Transverse colon (tissue), 4 donors: ENCODE measurements around the gene RPS10. TPM values are rescaled to one million over a fixed set of nuclear protein-coding genes. Genes with fewer than 3 reads are reported as not detected.
A peak's percentile ranks its signal among the peaks of the same experiment; 100 is the strongest.

Experiments
- DNase-seq: peaks from one replicate; pipeline ENCODE4 v3.0.0-alpha.2; 2019
- H3K27ac ChIP-seq, 4 donors: fragments of 200-600 bp; sonication (generic); 2 replicates each; pipeline ENCODE4 v1.5.1; 2016 to 2018; ENCODE audit warnings: inconsistent platforms in 4 of 4
- H3K27me3 ChIP-seq: fragments of 200-600 bp; sonication (generic); 2 replicates; pipeline ENCODE4 v1.5.1; 2017; ENCODE audit warnings: inconsistent platforms
- H3K36me3 ChIP-seq, 4 donors: fragments of 200-600 bp; sonication (generic); 2 replicates each; pipeline ENCODE4 v1.5.1; 2017 to 2019; ENCODE audit warnings: inconsistent platforms in 4 of 4
- H3K4me1 ChIP-seq, 4 donors: fragments of 200-600 bp; sonication (generic); 2 replicates each; pipeline ENCODE4 v1.5.1; 2017 to 2020; ENCODE audit warnings: inconsistent platforms in 4 of 4
- H3K4me3 ChIP-seq, 4 donors: fragments of 200-600 bp; sonication (generic); 1 replicate in 1 of 4; 2 replicates in 3 of 4; pipeline versions ENCODE4 v1.5.1 to v1.6.1; 2017 to 2019; ENCODE audit warnings: inconsistent platforms in 4 of 4
- H3K9me3 ChIP-seq, 2 donors: fragments of 200-600 bp; sonication (generic); 2 replicates each; pipeline ENCODE4 v1.5.1; 2017 to 2019; ENCODE audit warnings: inconsistent platforms in 2 of 2
- EP300 ChIP-seq: sonication (generic); formaldehyde crosslinking; IDR thresholded peaks from one replicate; pipeline ENCODE4 v1.6.1; 2017; ENCODE audit warnings: antibody characterized with exemption, low read depth
- POLR2A ChIP-seq: fragments of 450-650 bp; IDR thresholded peaks from one replicate; pipeline ENCODE4 v1.6.1; 2016; ENCODE audit warnings: antibody characterized with exemption, mild to moderate bottlenecking, moderate library complexity
- POLR2AphosphoS5 ChIP-seq, 3 donors: sonication (generic); formaldehyde crosslinking; IDR thresholded peaks; one replicate each; pipeline ENCODE4 v1.6.1; 2016; ENCODE audit warnings: antibody characterized with exemption in 3 of 3
- WGBS, 2 donors: methylation state at CpG; one replicate each; pipeline ENCODE4 v1.1.5; 2018; ENCODE audit warnings: low coverage in 1 of 2; 5-methylcytosine and 5-hydroxymethylcytosine counted together
- in situ Hi-C, 4 donors: fragments of 200-750 bp; cut with MboI; loops; one replicate each; pipeline versions ENCODE4 v1.15.0 to v1.15.1; 2017; ENCODE audit warnings: low sequenced_read_pairs in 3 of 4, low pct_ligation_motif_present in 1 of 4, low pct_unique_long_range_greater_than_20kb in 1 of 4
- intact Hi-C: fragments of 100-400 bp; cut with DNase I; formaldehyde crosslinking; loops from one replicate; pipeline ENCODE4 v1.15.1; 2023; ENCODE audit warnings: low total_unique reads
- total RNA-seq, 4 donors: library from RNA; depleted of rRNA; stranded (reverse); fragments of >200 nt; gene quantifications; one replicate each; pipeline ENCODE4 v1.1.0, GENCODE V29; 2016
- TF ChIP-seq, protein P1 (sequence below), 5 experiments: fragments of 200-600 bp in 3 of 5; fragments of 450-650 bp in 2 of 5; sonication (generic) in 3 of 5; IDR thresholded peaks; 1 replicate in 2 of 5; 2 replicates in 3 of 5; pipeline ENCODE4 v1.5.1; 2016 to 2017; ENCODE audit warnings: antibody characterized with exemption in 5 of 5, inconsistent platforms in 3 of 5, mild to moderate bottlenecking in 2 of 5, moderate library complexity in 1 of 5

The RPS10 gene
- total RNA-seq, 4 donors from 2014 or later: 892 to 1,969 (median 1,491) TPM

DNA sequence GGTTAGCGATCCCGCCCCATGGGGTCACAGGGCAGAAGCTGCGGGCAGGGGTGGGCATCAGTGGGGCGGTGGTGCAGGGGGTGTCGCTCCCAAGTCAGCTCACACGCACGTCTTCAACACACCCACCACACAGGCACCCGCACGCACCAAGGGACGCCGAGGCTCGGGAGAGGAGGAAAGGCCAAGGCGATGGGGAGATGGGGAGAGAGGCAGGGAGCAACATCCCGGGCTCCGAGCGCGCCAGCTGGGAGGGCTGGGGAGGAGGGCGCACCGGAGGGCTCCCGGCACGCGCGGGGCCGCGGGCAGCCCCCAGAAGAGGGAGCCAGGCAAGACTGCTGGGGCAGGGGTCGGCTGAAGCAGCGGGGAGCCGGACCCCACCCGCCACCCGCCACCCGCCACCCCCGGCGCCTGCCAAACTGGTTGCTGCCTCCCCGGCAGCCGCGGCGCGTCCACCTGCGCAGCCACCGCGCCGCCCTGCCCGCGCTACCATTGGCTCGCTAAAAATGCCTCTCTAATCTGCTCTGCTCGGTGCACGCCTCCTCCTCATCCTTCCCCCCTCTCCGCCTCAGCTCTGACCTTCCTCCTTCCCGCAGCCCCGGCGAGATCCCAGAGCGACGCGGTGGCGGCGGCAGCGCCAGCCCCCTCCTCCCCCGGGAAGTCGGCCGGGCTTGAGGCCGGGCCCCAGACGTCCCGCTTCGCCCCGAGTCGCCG lies 39.8 kb upstream of the RPS10 start, which contains the start of gene PACSIN1:
Gene PACSIN1 (plus strand): TSS at position 546 of the 711 bp plus-strand sequence. CDS start 60,230 bp downstream, outside the sequence.
- Histone ChIP-seq H3K4me1 (peaks cover 0 to 12% (median 9%) of the 10 kb centered on the region in 4 donors), H3K36me3 (no peaks in the 10 kb centered on the region), H3K4me3 (peak within 1 kb of the TSS in 2 of 4 donors; percentile 22 to 49), H3K9me3 (no peaks in the 10 kb centered on the region), H3K27ac (no peak within 1 kb of the TSS), H3K27me3 (peaks cover 37% of the 10 kb centered on the region)
- intact Hi-C loops (no loop called here), in situ Hi-C loops (loop anchor here in 3 of 4 donors (25.0 kb wide), 1 partner anchor 147 kb away; no protein-coding TSS in a partner anchor)
- TF ChIP-seq, protein P1, sequence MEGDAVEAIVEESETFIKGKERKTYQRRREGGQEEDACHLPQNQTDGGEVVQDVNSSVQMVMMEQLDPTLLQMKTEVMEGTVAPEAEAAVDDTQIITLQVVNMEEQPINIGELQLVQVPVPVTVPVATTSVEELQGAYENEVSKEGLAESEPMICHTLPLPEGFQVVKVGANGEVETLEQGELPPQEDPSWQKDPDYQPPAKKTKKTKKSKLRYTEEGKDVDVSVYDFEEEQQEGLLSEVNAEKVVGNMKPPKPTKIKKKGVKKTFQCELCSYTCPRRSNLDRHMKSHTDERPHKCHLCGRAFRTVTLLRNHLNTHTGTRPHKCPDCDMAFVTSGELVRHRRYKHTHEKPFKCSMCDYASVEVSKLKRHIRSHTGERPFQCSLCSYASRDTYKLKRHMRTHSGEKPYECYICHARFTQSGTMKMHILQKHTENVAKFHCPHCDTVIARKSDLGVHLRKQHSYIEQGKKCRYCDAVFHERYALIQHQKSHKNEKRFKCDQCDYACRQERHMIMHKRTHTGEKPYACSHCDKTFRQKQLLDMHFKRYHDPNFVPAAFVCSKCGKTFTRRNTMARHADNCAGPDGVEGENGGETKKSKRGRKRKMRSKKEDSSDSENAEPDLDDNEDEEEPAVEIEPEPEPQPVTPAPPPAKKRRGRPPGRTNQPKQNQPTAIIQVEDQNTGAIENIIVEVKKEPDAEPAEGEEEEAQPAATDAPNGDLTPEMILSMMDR (IDR thresholded peaks at IDR 0.05): no peak
- TF ChIP-seq EP300 (no peak), POLR2AphosphoS5 (IDR thresholded peaks at IDR 0.05) (no peak), POLR2A (no peak)
- WGBS, 2 donors: 3% methylated on average over 66 of the region's 67 CpGs; no CpG with 5 or more reads in 1 of the 2 donors
- DNase-seq: peak; percentile 17

DNA sequence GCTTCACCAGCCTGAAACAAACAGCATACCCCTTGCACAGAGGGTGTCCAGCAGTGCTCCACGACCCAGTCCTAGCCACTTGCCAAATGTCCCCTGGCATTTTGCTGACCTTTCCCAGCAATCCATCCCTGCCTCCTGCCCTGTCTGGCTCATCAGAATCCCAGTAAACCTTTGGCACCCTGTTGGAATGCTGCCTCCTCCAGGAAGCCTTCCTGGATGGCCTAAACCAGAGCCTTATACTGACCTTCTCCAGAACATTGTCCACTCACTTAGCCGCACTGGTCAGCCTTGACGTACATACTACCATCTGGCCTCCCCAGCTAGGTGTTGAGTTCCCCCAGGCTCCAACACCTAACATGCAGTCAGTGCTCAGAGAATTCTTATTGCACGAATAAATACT lies 38.0 kb upstream of the RPS10 start:
- no peak for DNase-seq
- in situ Hi-C loops (loop anchor here in 3 of 4 donors (25.0 kb wide), 1 partner anchor 148 kb away; no protein-coding TSS in a partner anchor), intact Hi-C loops (no loop called here)
- Histone ChIP-seq H3K27ac (no peak overlapping the region), H3K27me3 (peaks cover 37% of the 10 kb centered on the region), H3K36me3 (no peaks in the 10 kb centered on the region), H3K9me3 (no peaks in the 10 kb centered on the region), H3K4me1 (peaks cover 0 to 12% (median 9%) of the 10 kb centered on the region in 4 donors), H3K4me3 (no peak overlapping the region)
- 38 to 68% methylated on average over 3 to 4 of the region's 4 CpGs for WGBS, 2 donors
- TF ChIP-seq, protein P1 (IDR thresholded peaks at IDR 0.05): no peak
- TF ChIP-seq EP300 (no peak), POLR2AphosphoS5 (IDR thresholded peaks at IDR 0.05) (no peak), POLR2A (no peak)

DNA sequence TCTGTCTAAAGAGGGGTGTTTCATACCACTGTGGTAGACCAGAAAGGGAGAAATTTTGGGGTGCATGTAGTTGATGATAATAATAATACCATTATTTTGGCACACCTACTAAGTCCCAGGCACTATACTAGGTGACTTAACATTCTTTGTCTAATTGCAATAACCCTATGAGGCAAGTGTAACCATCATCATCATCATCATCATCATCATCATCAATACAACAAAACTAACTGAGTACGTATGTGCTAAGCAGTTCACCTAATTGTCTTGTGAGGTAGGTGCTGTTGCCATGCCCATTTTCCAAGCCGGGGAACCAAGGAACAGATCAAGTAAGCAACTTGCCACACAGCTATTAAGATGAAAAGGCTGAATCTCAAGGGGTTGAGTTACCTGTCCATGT lies 37.4 kb upstream of the RPS10 start:
- no peak overlapping the region for H3K27ac ChIP-seq
- peaks cover 0 to 12% (median 9%) of the 10 kb centered on the region in 4 donors for H3K4me1 ChIP-seq
- no peak for DNase-seq
- H3K4me3 ChIP-seq: no peak overlapping the region
- H3K9me3 ChIP-seq: no peaks in the 10 kb centered on the region
- in situ Hi-C loops: loop anchor here in 3 of 4 donors (25.0 kb wide), 1 partner anchor 149 kb away; no protein-coding TSS in a partner anchor
- intact Hi-C loops: no loop called here
- H3K27me3 ChIP-seq: peaks cover 37% of the 10 kb centered on the region
- H3K36me3 ChIP-seq: no peaks in the 10 kb centered on the region
- WGBS, 2 donors: 73% methylated on average over 2 of the region's 2 CpGs; no CpG with 5 or more reads in 1 of the 2 donors
- TF ChIP-seq POLR2AphosphoS5 (IDR thresholded peaks at IDR 0.05) (no peak), POLR2A (no peak), EP300 (no peak)
- TF ChIP-seq, protein P1 (IDR thresholded peaks at IDR 0.05): no peak

DNA sequence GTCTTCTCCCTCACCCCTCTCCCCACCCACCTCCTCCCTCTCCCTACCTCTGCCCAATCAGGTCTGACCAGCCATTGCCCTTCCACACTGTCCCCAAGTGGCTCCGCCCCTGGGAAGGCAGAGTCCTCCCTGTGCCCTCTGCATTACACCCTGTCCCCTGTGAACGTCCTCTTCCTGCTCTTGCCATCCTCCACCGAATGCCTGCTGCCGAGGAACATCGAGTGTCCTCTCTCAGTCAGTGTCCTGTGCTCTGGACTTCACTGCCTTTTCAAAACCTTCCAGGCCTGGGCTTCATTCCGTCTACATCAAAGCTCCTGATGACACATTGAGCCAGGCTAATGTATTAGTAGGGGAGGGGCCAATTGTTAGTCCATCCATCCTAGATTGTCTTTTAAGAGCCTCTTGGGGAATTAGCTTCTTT lies 36.7 kb upstream of the RPS10 start:
- in situ Hi-C loops: loop anchor here in 3 of 4 donors (25.0 kb wide), 1 partner anchor 150 kb away; no protein-coding TSS in a partner anchor
- 36% methylated on average over 6 of the region's 6 CpGs; no CpG with 5 or more reads in 1 of the 2 donors for WGBS, 2 donors
- intact Hi-C loops: no loop called here

More for the DNA sequence above, 36.7 kb upstream of the RPS10 start:
- H3K36me3 ChIP-seq: no peaks in the 10 kb centered on the region
- H3K27ac ChIP-seq: no peak overlapping the region
- H3K4me3 ChIP-seq: no peak overlapping the region
- peak; percentile 39 for DNase-seq
- H3K27me3 ChIP-seq: peaks cover 37% of the 10 kb centered on the region
- H3K9me3 ChIP-seq: no peaks in the 10 kb centered on the region
- H3K4me1 ChIP-seq: peaks cover 0 to 12% (median 9%) of the 10 kb centered on the region in 4 donors
- TF ChIP-seq EP300: no peak
- no peak for TF ChIP-seq POLR2A
- no peak for TF ChIP-seq POLR2AphosphoS5 (IDR thresholded peaks at IDR 0.05)
- TF ChIP-seq, protein P1 (IDR thresholded peaks at IDR 0.05): no peak
